Right ventricle myocardium superior (tissue), 1 donor: ENCODE data around the gene ZNF285. TPM values are rescaled to one million over a fixed set of nuclear protein-coding genes. Genes with fewer than 3 reads are reported as not detected.
"Not testable (repeated sequence)": the region's sequence is repeated elsewhere in the genome, so short reads cannot be mapped to it uniquely, and the experiment has no call there.

Source experiments
- ATAC-seq: fragments of 200-7000 bp; cut with Tn5 transposase; one replicate; pipeline ENCODE4 v1.9.1; 2020; ENCODE audit warnings: mild to moderate bottlenecking; ENCODE audit not compliant: poor library complexity
- DNase-seq: peaks from one replicate; pipeline ENCODE4 v3.0.0-alpha.2; 2020
- intact Hi-C: fragments of 100-400 bp; cut with DNase I; formaldehyde crosslinking; loops from one replicate; pipeline ENCODE4 v1.11.2; 2022
- long read RNA-seq: library from polyadenylated mRNA; unstranded; transcript quantifications from one replicate; pipeline ENCODE4 v2.0.0, GENCODE V29; 2021
- total RNA-seq: library from RNA; stranded (reverse); fragmentation: NEBNext Ultra II Directional; extraction: Animal tissue kit (Norgen Biotek cat#: 25700); gene quantifications from one replicate; pipeline ENCODE4 v1.2.1, GENCODE V29; 2021
- donor health status: DM: no; HTN: yes; CAD: no; lungs with severe emphysema.

The ZNF285 gene
- 4.9 TPM for total RNA-seq
- long read RNA-seq, full-length matches to known transcripts = 6 of 9 reads
- long read RNA-seq, partial matches to known transcripts = 0 of 9 reads
- long read RNA-seq, other reads (novel, unspliced or antisense) = 3 of 9 reads

DNA sequence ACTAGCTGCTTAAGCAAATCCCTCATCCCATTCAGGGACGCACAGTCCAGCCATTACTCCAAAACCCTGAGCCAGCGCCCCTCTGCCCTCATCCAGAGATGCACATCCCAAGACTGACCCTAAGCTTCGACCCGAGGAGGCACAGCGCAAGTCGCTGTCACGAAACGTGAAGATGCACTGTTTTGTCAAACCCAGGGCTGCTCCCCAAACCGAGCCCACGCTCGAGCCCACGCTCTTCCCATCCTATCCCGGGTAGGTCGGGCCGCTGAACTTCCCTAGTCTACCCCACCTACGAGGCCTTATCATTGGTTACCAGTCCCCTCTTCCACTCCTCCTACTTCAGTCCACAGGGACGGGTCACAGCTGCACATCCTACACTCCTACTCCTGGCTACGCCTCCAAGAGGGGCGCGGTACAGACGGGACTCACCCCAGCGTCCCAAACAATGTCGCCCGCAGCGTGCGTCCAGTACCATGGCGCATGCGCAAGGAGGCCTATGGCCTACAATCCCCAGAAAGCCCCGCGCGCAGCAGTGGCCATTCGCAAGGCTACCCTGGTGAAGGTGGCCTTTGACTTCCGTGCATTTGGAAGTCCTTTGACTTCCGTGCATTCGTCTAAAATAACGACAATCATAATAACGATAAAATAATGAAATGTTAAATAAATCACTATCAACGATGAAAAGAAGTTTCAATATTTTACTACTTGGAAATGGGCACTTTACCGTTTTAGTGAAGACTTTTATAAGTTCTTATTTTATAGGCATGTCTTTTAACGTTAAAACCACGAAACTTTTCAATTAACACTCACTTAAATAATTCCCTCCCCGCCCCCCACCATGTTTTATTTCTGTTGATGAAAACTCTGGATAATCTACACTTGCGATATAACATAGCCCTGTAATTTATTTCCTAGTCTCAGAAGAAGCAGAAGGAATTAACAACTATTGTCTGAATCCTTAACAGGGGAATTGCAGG lies at the start of gene ZNF285:
Gene ZNF285 (minus strand): TSS at position 470 of the 977 bp plus-strand sequence. CDS start 4,395 bp downstream, outside the sequence.
- intact Hi-C loops = no loop called here
- peak; percentile 98 for DNase-seq
- ATAC-seq = peak; percentile 100

DNA sequence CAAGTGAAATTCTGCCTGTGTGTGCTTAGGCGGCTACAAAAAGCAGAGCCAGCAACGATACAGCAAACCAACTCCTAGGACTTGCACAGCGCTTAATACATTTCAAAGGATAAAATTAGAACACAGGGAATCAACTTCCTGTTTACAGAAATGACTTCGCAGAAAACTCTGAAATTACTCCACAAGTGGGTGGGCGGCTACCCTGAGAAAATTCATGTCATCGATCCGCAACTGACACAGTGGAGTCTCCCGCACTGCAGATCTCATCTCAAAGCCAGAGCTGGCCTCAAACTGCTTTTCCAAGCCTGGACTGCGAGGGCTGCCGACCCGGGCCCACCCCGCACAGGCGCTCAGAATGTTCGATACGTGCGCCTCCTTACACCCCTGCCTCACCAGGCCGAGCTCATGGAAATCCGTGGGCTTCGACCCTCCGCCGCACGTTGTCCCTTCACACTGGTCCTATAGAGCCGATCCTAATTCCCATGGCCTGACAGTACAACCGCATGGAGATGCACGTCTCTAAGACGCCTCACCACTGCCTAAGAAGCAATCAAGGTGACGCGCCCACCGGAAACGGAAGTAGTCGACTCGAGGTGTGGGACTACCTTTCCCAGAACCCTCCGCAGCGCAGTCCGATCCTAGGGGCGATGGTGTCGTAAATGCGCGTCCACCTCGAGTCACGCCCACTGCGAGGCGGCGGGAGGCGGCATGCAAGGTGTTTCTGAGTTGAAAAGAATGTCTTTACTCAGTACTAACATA lies 46.7 kb upstream of the ZNF285 start, which contains the start of gene ZNF229:
Gene ZNF229 (minus strand): TSS at position 557 of the 759 bp plus-strand sequence. CDS start 5,625 bp downstream, outside the sequence.
- intact Hi-C loops = no loop called here

DNA sequence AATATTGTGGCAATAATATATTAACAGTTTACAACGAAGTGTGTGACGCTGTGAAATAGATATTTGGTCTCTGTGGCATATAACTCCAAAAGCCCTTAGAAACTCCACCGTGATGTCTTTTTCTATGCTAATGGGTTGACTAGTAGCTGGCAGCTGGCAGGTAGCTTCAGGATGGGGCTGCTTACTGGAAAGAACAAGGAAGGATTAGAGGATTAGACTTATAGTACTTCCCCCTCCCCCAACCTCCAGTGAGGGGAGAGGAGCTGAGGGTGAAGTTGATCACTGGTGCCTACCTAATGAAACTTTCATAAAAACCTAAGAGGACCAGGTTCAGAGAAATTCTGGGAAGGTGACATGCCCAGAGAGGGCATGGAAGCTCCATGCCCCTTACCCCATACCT lies 37.0 kb upstream of the ZNF285 start:
- no peak for ATAC-seq
- intact Hi-C loops = no loop called here
- DNase-seq = no peak

More for the DNA sequence above, 46.7 kb upstream of the ZNF285 start, which contains the start of gene ZNF229:
- DNase-seq = peak; percentile 93
- peak; percentile 99 for ATAC-seq

DNA sequence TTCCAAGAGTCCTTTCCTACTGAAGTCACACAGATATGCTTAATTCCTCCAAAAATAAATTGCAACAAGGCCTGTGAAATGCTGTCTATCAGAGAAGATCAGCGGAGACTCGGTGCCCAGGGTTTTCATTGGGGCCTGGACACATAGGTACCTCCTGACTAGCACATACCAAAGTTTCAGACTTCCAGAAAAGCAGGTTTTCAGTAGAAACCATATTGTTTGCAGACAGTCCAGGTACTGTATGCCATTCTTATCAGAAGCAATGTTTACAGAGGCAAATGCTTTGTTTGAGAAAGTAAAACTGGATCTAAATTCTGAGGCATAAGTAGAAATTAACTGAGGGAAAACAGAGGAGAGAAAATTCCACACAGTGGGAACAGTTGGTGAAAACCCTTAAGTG lies 34.0 kb upstream of the ZNF285 start:
- ATAC-seq = no peak
- DNase-seq = no peak
- intact Hi-C loops = no loop called here

DNA sequence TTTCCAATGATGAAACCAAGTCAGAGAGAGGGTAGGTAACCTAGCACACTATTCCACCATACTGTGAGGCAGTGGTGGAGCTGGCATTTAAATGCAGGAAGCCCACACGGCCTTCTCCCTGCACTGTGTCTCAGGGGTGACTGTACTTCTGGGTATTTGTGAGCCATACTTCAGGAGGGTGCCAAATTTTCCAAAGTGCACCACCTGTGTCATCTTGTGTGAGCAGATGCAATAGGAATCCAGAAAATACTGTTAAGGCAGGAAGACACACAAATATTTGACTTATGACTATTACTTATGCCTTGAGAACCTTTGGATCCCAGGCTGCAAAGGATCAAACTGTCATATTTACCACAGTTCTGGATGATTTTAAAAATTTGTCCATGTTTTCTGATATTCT lies 29.5 kb upstream of the ZNF285 start:
- ATAC-seq (no peak), DNase-seq (no peak)
- intact Hi-C loops = no loop called here

DNA sequence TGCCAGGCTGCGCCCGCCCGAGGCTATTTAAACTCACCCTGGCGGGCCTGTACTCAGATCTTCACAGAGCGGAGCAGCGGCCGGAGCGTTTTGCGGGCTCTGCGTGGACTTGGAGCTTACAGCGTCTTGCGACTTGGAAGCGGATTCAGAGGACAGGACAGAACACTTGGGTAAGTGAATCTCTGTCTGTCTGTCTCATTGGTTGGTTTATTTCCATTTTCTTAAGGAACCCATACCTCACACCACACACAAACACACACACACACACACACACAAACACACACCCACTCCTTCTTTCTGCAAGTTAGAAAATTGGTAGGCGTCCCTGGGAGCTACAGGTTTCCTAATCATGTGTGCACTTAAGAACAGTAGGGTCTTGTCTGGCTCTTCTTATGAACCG lies 14.1 kb upstream of the ZNF285 start:
- intact Hi-C loops, ATAC-seq, DNase-seq: not testable (repeated sequence)

DNA sequence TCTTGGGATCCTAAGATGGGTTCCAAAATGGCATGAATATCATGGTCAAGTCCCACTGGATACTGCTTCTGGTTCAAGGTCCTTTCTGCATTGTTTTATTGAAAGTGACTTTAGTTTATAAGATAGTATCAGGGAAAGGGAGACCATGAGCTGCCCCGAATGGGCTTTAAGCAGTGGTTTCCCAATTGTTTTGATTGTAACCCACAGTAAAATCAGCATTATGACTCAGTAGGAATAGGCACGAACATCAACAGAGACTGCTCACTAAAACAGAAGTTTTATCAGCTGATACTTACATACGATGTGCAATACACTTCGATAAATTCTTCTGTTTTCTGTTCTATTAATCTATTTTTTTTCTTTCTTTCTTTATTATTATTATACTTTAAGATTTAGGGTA lies 12.1 kb downstream of the ZNF285 start:
- ATAC-seq, intact Hi-C loops: not testable (repeated sequence)

DNA sequence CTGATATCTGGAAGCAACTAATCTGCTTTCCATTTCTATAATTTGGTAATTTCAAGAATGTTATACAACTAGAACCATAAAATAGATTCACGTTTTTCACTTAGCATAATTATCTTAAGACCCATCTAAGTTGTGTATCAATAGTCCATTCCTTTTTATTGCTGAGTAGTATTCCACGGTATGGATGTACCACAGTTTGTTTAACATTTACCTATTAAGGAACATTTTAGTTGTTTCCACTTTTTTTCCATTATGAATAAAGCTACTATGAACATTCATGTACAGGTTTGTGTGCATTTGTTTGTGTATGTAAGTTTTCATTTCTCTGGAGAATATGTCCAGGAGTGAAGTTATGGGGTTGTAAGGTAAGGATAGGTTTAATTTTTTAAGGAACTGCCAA lies 26.6 kb downstream of the ZNF285 start:
- ATAC-seq (no peak), DNase-seq (no peak)
- intact Hi-C loops = no loop called here

More for the DNA sequence above, 12.1 kb downstream of the ZNF285 start:
- not testable (repeated sequence) for DNase-seq

DNA sequence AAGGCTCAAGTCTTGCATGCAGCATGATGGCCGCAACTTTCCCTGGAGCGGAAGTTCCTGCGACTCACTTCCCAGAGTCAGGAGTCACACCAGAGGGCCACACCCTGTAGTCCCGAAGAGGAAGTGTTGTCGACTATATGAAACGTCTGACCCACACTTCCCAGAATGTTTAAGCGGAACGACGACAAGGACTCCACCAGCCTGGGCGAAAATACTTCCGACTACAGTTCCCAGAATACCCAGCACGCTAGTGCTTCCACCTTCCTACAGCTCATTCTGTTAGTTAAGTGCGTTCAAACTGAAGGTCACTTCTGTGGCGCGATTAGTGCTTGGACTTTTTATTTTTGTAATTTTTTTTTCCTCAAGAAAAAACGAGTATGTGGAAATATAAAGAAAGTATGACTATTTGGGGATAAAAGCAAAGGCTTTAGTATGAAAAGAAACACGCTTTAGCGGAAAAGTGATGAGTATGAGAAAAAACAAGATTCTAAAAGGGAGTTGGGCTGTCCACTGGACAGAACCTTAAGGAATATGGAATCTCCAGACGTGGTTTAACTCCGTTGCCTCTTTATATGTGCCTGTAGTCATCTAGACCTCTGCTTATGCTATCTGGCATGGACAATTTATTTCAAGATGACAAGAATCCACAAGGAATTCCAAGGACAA lies 29.5 kb downstream of the ZNF285 start:
- ATAC-seq (no peak), DNase-seq (no peak)
- intact Hi-C loops = no loop called here

DNA sequence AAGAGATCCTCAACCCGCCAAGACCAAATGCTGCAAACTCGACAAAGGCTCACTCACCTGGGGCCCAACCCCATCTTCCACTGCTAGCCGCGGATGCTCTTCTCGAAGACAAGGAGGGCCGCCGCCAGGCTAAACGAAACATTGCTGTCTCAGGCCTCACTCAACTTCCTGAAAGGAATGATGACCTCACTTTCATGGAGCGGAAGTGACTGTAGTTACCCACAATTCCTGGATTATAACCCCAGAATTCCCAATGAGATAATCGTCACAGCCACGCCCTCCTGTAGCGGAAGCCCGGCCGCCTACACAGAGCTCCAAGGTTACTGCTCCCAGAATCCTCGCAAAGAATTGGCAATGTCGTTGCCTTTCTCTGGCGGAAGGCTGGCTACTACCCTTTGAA lies 34.4 kb downstream of the ZNF285 start:
- intact Hi-C loops = no loop called here
- DNase-seq = no peak
- no peak for ATAC-seq

DNA sequence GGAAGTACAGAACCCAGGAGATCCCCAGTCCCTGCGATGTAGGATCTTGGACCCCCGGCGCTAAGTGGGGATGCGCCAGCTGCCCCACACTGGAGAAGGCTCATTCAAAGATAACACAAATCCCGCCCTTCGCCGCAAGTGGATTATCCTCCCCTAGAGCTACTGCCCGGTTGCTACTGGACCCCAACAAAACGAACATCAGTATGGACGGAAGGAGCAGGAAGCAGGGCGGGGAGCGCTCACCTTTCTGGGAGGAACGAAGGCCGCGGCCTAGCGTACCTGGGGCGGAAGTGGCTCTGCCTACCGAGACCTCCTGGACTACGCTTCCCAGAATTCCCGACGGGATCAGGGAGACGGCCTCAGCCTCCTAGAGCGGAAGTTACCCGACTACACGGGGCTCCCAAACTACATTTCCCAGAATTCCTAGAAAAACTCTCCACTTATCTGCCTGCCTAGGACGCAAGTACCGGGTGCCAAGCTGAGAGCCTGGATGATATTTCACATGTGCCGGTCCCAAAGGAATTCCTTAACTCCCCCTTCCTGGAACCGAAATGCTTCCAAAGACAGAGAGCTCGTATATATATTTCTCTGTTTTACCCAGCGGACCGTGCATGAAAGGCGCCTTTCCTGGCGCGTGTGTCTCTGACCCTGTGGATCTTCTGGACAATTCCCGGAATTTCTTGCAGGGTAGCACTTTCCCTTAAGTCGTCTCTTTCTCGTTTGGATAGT lies 44.9 kb downstream of the ZNF285 start, which contains the start of gene ZNF112:
Gene ZNF112 (minus strand): TSS at position 298 of the 729 bp plus-strand sequence. CDS start 16,141 bp downstream, outside the sequence.
- peak; percentile 88 for DNase-seq
- ATAC-seq = peak; percentile 100
- intact Hi-C loops = no loop called here

DNA sequence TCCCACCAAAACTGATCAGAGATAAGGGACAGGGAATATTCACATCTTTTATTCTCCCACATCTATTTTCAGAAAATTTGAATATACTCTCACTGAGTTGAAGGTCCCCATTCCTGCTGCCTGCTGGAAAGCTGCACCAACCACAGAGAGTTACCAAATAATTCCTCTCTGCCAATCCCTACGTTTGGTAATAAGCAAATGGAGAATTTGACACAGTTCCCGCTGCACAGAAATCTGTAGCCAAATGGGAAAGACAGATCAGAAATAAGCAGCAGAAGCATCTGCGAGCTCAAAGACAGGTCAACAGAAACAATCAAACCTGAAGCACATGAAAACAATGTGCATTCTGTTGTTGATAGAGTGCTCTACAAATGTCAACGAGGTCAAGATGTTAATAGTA lies 54.9 kb downstream of the ZNF285 start:
- ATAC-seq = no peak
- intact Hi-C loops = loop anchor here (5.0 kb wide), 1 partner anchor 39 kb away; the partner anchor contains the start of gene ZNF235
- no peak for DNase-seq

DNA sequence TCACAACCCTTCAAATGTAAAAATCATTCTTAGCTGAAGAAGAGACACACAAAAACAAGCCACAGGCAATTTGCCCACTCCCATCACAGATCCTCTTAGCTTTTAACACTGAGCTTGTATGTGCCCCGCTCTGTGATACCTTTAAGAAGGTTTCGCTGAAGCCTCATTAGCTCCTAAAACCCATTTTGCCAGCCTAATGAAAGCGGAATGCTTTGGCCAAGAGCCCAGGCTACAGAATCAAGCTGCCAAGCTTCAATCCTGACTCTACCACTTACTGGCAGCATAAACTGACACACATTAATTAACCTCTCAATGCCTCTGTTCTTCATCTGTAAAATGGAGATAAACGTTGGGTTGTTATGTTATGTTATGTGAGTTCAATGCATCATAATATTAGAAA lies 55.4 kb downstream of the ZNF285 start:
- intact Hi-C loops = loop anchor here (5.0 kb wide), 1 partner anchor 39 kb away; the partner anchor contains the start of gene ZNF235
- ATAC-seq = peak; percentile 82
- DNase-seq = no peak

DNA sequence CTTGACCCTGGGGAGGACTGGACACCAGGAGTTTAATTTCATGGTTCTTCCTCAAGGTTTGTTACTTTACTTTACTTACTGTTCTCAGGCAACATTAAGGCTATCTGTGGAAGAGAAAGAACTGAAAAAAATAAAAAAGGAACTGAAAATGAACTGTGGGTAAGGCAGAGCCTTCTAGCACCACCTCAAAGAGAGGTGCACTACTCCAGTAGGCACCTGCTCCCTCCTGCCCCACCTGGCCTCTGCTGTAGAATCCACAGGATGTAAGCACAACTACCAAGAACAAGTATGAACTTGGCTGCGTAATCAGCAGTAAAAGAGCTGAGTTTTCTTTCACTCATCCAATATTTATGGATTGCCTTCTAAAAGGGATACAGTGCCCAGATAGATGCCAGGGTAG lies 57.2 kb downstream of the ZNF285 start:
- DNase-seq (no peak), ATAC-seq (no peak)
- intact Hi-C loops = no loop called here

DNA sequence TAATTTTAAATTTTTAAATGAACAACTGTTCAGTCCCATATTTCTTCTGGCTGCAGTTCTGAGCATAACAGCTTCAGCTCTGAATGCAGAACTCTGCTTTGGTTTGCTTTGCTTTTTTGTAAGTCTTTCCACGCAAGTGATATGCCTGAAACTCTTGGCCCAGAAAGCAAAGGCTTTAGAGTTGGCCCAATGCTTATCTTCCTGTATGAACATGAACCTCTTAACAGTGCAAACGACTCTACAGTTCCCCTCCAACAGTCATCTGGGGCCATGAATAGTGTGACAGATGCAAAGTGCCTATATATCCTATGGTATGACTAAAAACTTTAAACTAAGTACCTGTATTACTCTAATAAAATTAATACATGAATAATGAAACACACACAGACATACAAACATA lies 59.6 kb downstream of the ZNF285 start:
- peak; percentile 54 for ATAC-seq
- no peak for DNase-seq
- intact Hi-C loops = no loop called here

DNA sequence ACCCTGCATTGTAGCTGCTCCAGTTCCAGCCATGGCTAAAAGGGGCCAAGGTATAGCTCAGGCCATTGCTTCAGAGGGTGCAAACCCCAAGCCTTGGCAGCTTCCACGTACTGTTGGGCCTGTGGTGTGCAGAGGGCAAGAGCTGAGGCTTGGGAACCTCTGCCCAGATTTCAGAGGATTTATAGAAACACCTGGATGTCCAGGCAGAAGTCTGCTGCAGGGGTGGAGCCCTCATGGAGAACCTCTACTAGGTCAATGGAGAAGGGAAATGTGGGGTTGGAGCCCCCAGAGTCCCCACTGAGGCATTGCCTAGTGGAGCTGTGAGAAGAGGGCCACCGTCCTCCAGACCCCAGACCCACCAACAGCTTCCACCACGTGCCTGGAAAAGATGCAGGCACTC lies 66.8 kb downstream of the ZNF285 start:
- intact Hi-C loops, DNase-seq, ATAC-seq: not testable (repeated sequence)
